HCT116 (cell line): ENCODE data around the gene HUNK. TPM values are rescaled to one million over a fixed set of nuclear protein-coding genes. Genes with fewer than 3 reads are reported as not detected.

Experiments
- ATAC-seq: fragments of 200-7000 bp; cut with Tn5 transposase; 2 replicates; pipeline ENCODE4 v1.9.1; 2020; ENCODE audit warnings: mild to moderate bottlenecking, moderate library complexity
- BruUV-seq: library from RNA; stranded (reverse); fragments of 400-500 nt; replicated peaks from 2 replicates; lab custom pipeline; 2021; lab: Mats Ljungman, UMichigan
- CTCF ChIA-PET: fragments of 300-600 bp; sonication (Branson Sonifier 250); formaldehyde crosslinking; loops from one replicate; lab custom pipeline; 2021; ENCODE audit warnings: antibody characterized with exemption; lab: Charles Lee
- POLR2A ChIA-PET: fragments of 300-600, 350-600 bp; sonication (Branson Sonifier 250); formaldehyde crosslinking; loops from one replicate; lab custom pipeline; 2021; ENCODE audit warnings: antibody characterized with exemption; lab: Charles Lee
- RAD21 ChIA-PET, 2 experiments: fragments of 300-600 bp; sonication (Branson Sonifier 250); formaldehyde crosslinking; loops; one replicate each; lab custom pipeline; 2023; ENCODE audit warnings: low total read pairs in 2 of 2; ENCODE audit not compliant: uncharacterized antibody in 2 of 2, unreplicated experiment in 2 of 2, low non-redundant PET in 1 of 2; lab: Charles Lee
- DNase-seq: peaks from one replicate; pipeline ENCODE4 v3.0.0-alpha.2; 2010; ENCODE audit warnings: low read depth, low spot score
- H2AFZ ChIP-seq: fragments of 200-600 bp; shearing (Covaris generic), sonication (generic); 2 replicates; pipeline ENCODE4 v1.6.1; 2017; ENCODE audit warnings: low read depth, mixed run types, mixed read lengths, antibody characterized with exemption, low read length; ENCODE audit not compliant: poor library complexity, severe bottlenecking
- H3K27ac ChIP-seq: 2 replicates; pipeline ENCODE4 v1.5.1; 2012; ENCODE audit warnings: low read depth, low read length
- H3K27me3 ChIP-seq: fragments of 200-600 bp; sonication (generic); 2 replicates; pipeline ENCODE4 v1.6.1; 2016; ENCODE audit warnings: mixed run types, low read length, mixed read lengths; ENCODE audit not compliant: insufficient read depth
- H3K36me3 ChIP-seq, 2 experiments: fragments of 200-500 bp in 1 of 2; fragments of 200-600 bp in 1 of 2; sonication (Bioruptor generic) in 1 of 2; sonication (generic) in 1 of 2; 2 replicates each; pipeline versions ENCODE4 v1.5.1 to v1.6.1; 2014 to 2016; ENCODE audit warnings: low read length in 2 of 2, inconsistent platforms in 1 of 2, mixed read lengths in 1 of 2, mixed run types in 1 of 2; ENCODE audit not compliant: insufficient read depth in 2 of 2, control insufficient read depth in 1 of 2
- H3K4me1 ChIP-seq, 2 experiments: fragments of 200-600 bp in 1 of 2; sonication (generic) in 1 of 2; 2 replicates each; pipeline versions ENCODE4 v1.5.1 to v1.6.1; 2012 to 2017; ENCODE audit warnings: low read length in 2 of 2, inconsistent platforms in 1 of 2, mild to moderate bottlenecking in 1 of 2, mixed read lengths in 1 of 2, mixed run types in 1 of 2, moderate library complexity in 1 of 2; ENCODE audit not compliant: insufficient read depth in 2 of 2, control insufficient read depth in 1 of 2
- H3K4me2 ChIP-seq: fragments of 200-600 bp; sonication (generic); 2 replicates; pipeline ENCODE4 v1.6.1; 2017; ENCODE audit warnings: mixed run types, low read length, mixed read lengths
- H3K4me3 ChIP-seq, 2 experiments: fragments of 200-600 bp in 1 of 2; sonication (generic) in 1 of 2; replicated peaks in 1 of 2; 2 replicates each; pipeline ENCODE4 v1.5.1; 2011 to 2016; ENCODE audit warnings: low read length in 2 of 2, control low read depth in 1 of 2, low read depth in 1 of 2, mild to moderate bottlenecking in 1 of 2, mixed read lengths in 1 of 2, mixed run types in 1 of 2
- H3K79me2 ChIP-seq: fragments of 200-600 bp; sonication (generic); 2 replicates; pipeline ENCODE4 v1.6.1; 2017; ENCODE audit warnings: mild to moderate bottlenecking, mixed run types, low read length, moderate library complexity, mixed read lengths; ENCODE audit not compliant: insufficient read depth
- H3K9ac ChIP-seq: fragments of 200-600 bp; sonication (generic); 2 replicates; pipeline ENCODE4 v1.6.1; 2016; ENCODE audit warnings: low read length, mixed read lengths
- H3K9me2 ChIP-seq: fragments of 200-600 bp; sonication (generic), shearing (Covaris generic); 2 replicates; pipeline ENCODE4 v1.6.1; 2017; ENCODE audit warnings: mixed run types, mild to moderate bottlenecking, moderate library complexity; ENCODE audit not compliant: insufficient read depth
- H3K9me3 ChIP-seq, 2 experiments: fragments of 200-500 bp in 1 of 2; fragments of 200-600 bp in 1 of 2; sonication (Bioruptor generic) in 1 of 2; sonication (generic) in 1 of 2; 2 replicates each; pipeline ENCODE4 v1.6.1; 2014 to 2017; ENCODE audit warnings: low read length in 2 of 2, mixed read lengths in 2 of 2, inconsistent platforms in 1 of 2, low read depth in 1 of 2, mild to moderate bottlenecking in 1 of 2, mixed run types in 1 of 2, moderate library complexity in 1 of 2; ENCODE audit not compliant: control insufficient read depth in 1 of 2, insufficient read depth in 1 of 2
- H4K20me1 ChIP-seq: fragments of 200-600 bp; sonication (generic), shearing (Covaris generic); 2 replicates; pipeline ENCODE4 v1.6.1; 2017; ENCODE audit warnings: mixed run types, mild to moderate bottlenecking, moderate library complexity; ENCODE audit not compliant: insufficient read depth
- ATF3 ChIP-seq: IDR thresholded peaks from 2 replicates; pipeline ENCODE4 v1.6.1; 2012
- CBX3 ChIP-seq: IDR thresholded peaks from 2 replicates; pipeline ENCODE4 v1.6.1; 2012; ENCODE audit warnings: low read depth
- CEBPB ChIP-seq: IDR thresholded peaks from 2 replicates; pipeline ENCODE4 v1.6.1; 2012; ENCODE audit warnings: low read depth
- CTCF ChIP-seq, 3 experiments: fragments of 200-600 bp in 1 of 3; sonication (generic) in 1 of 3; IDR thresholded peaks in 2 of 3; conservative IDR thresholded peaks in 1 of 3; 2 replicates each; pipeline ENCODE4 v1.5.1; 2012 to 2017; ENCODE audit warnings: low read depth in 2 of 3, low read length in 2 of 3, antibody characterized with exemption in 1 of 3, borderline replicate concordance in 1 of 3, control low read depth in 1 of 3, mild to moderate bottlenecking in 1 of 3, mixed read lengths in 1 of 3, mixed run types in 1 of 3, moderate library complexity in 1 of 3; ENCODE audit not compliant: insufficient read depth in 1 of 3
- EGR1 ChIP-seq: IDR thresholded peaks from 2 replicates; pipeline ENCODE4 v1.6.1; 2012; ENCODE audit warnings: low read depth
- ELF1 ChIP-seq: IDR thresholded peaks from 2 replicates; pipeline ENCODE4 v1.6.1; 2012; ENCODE audit warnings: low read depth, borderline replicate concordance
- EZH2 ChIP-seq: fragments of 200-600 bp; sonication (generic); IDR thresholded peaks from 2 replicates; pipeline ENCODE4 v1.6.1; 2017; ENCODE audit warnings: antibody characterized with exemption, mixed run types
- EZH2phosphoT487 ChIP-seq: fragments of 200-600 bp; IDR thresholded peaks from 2 replicates; pipeline ENCODE4 v1.6.1; 2018; ENCODE audit warnings: antibody characterized with exemption, borderline replicate concordance
- FOSL1 ChIP-seq: IDR thresholded peaks from 2 replicates; pipeline ENCODE4 v1.6.1; 2012; ENCODE audit warnings: low read depth
- JUND ChIP-seq: IDR thresholded peaks from 2 replicates; pipeline ENCODE4 v1.6.1; 2012
- MAX ChIP-seq: IDR thresholded peaks from 2 replicates; pipeline ENCODE4 v1.6.1; 2012
- POLR2A ChIP-seq: IDR thresholded peaks from 2 replicates; pipeline ENCODE4 v1.7.0; 2011; ENCODE audit warnings: borderline replicate concordance; ENCODE audit not compliant: insufficient read depth, insufficient read length; ENCODE audit errors: extremely low read depth
- POLR2AphosphoS5 ChIP-seq: IDR thresholded peaks from 2 replicates; pipeline ENCODE4 v1.6.1; 2011; ENCODE audit warnings: mild to moderate bottlenecking, low read depth, low read length, moderate library complexity
- RAD21 ChIP-seq: IDR thresholded peaks from 2 replicates; pipeline ENCODE4 v1.6.1; 2012; ENCODE audit warnings: low read depth, mild to moderate bottlenecking
- SIN3A ChIP-seq: IDR thresholded peaks from 2 replicates; pipeline ENCODE4 v1.6.1; 2012; ENCODE audit warnings: low read depth
- YY1 ChIP-seq: IDR thresholded peaks from 2 replicates; pipeline ENCODE4 v1.6.1; 2011; ENCODE audit warnings: low read length, low read depth, moderate library complexity, mild to moderate bottlenecking; ENCODE audit not compliant: insufficient replicate concordance; ENCODE audit errors: extremely low read depth
- ZBTB33 ChIP-seq: IDR thresholded peaks from 2 replicates; pipeline ENCODE4 v1.6.1; 2011; ENCODE audit warnings: mild to moderate bottlenecking, low read length, moderate library complexity; ENCODE audit not compliant: insufficient replicate concordance; ENCODE audit errors: extremely low read depth
- ZFX ChIP-seq: fragments of 450-650 bp; IDR thresholded peaks from 2 replicates; pipeline ENCODE4 v1.6.1; 2017
- ZNF274 ChIP-seq: fragments of 200-500 bp; sonication (Bioruptor generic); IDR thresholded peaks from 2 replicates; pipeline ENCODE4 v1.6.1; 2014; ENCODE audit warnings: mild to moderate bottlenecking, low read depth, low read length, inconsistent platforms
- intact Hi-C: fragments of 100-400 bp; cut with micrococcal nuclease; formaldehyde crosslinking; loops from 2 replicates; pipeline ENCODE4 v1.10.0; 2022
- total RNA-seq: library from RNA; stranded (reverse); gene quantifications from one replicate; pipeline ENCODE4 v1.2.1, GENCODE V29; 2021; ENCODE audit not compliant: unreplicated experiment

HUNK gene
- total RNA-seq, 1 experiment from 2014 or later = not detected

- H3K27ac ChIP-seq = no peak overlapping the region
- intact Hi-C loops = no loop called here
- BruUV-seq = no TSS peak
- CTCF ChIA-PET = no interaction called here
- no peaks in the 10 kb centered on the region for H3K36me3 ChIP-seq
- no peaks in the 10 kb centered on the region for H3K9me2 ChIP-seq
- H3K9me3 ChIP-seq = no peaks in the 10 kb centered on the region
- no peaks in the 10 kb centered on the region for H3K4me1 ChIP-seq
- TF ChIP-seq JUND (no peak), CEBPB (no peak), POLR2A (no peak), CTCF (IDR thresholded peaks at IDR 0.05 in 2 of 3, conservative IDR thresholded peaks at IDR 0.05 in 1 of 3; ENCODE audit: borderline replicate concordance in 1 of 3, insufficient read depth in 1 of 3, low read depth in 2 of 3, low read length in 2 of 3) (no peak), CBX3 (no peak), ZBTB33 (no peak), ATF3 (no peak), EZH2 (no peak), FOSL1 (no peak), MAX (no peak), RAD21 (no peak), POLR2AphosphoS5 (no peak), ELF1 (no peak), SIN3A (no peak), ZFX (no peak), YY1 (no peak), EGR1 (no peak), EZH2phosphoT487 (no peak), ZNF274 (no peak)
- TF ChIP-seq, all 23 proteins: peak for 0
- DNase-seq (no peak), ATAC-seq (no peak)
- H3K4me3 ChIP-seq = no peak overlapping the region
- RAD21 ChIA-PET = no interaction called here
- no peaks in the 10 kb centered on the region for H4K20me1 ChIP-seq
- H3K27me3 ChIP-seq = peaks cover 5% of the 10 kb centered on the region; the same call in 1 of the 2 replicates
- no peak overlapping the region for H2AFZ ChIP-seq
- POLR2A ChIA-PET = no interaction called here
- no peaks in the 10 kb centered on the region for H3K79me2 ChIP-seq
- no peak overlapping the region for H3K9ac ChIP-seq
- H3K4me2 ChIP-seq = no peak overlapping the region
These were observed 27.5 kb downstream of the HUNK start for GRCh38 chr21:31900121-31900895.
